ENCODE data around the gene GGT1.
A peak's percentile ranks its signal among the peaks of the same experiment; 100 is the strongest.
"Not testable (repeated sequence)": the region's sequence is repeated elsewhere in the genome, so short reads cannot be mapped to it uniquely, and the experiment has no call there.

The GGT1 gene

DNA sequence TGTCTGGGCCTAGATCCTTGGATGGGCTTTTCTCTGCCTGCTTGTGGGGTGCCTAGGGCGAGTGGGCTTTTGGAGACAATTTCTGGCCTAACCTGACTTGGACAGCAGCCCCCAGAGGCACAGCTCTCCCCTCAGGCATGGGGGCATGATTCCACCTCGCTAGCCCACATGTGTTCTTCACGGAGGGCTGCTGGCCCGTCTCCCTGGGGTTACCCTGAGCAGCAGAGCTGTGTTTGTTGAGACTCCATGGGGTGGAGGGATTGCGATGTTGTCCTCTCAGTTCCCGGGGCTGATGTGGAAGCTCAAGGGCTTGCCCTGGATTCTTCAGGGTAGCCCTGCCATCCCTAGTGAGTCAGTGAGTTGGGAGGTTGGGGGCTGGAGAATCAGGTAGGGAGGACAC lies 7.8 kb upstream of the GGT1 start:
- intact Hi-C loops (cut with DNase I), result no loop called here
- DNase-seq, result peak in 1 of 10 donors; percentile 39

DNA sequence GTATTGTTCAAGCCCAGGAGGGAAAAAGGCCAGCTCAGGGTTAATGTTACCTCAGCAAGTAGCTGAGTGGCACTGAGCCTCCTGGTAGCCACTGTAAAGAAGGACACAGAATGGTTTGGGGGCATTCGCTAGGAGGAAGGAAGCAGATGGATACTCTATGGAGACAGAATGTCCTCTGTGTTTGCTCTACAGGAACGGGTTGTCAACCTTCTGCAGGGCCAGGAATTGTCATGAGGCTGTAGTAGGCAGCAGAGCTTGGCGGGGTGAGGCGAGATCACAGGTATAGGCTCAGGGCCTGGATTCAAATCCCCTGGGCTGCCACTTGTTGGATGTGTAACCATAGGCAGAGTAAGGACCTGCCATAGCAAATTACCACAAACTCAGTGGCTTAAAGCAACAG lies 7.1 kb upstream of the GGT1 start:
- intact Hi-C loops (cut with DNase I), result no loop called here
- DNase-seq, result no peak

DNA sequence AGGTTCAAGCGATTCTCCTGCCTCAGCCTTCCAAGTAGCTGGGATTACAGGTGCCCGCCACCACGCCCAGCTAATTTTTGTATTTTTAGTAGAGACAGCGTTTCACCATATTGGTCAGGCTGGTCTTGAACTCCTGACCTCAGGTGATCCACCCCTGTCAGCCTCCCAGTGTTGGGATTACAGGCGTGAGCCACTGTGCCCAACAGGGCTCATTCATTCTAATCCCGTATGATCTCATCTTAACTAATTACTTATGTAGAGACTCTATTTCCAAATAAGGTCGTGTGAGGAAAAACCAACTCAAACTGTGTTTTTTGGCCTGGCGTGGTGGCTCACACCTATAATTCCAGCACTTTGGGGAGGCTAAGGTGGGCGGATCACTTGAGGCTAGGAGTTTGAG lies 5.9 kb upstream of the GGT1 start:
- intact Hi-C loops (cut with DNase I), result not testable (repeated sequence)
- DNase-seq, result peak in 1 of 10 donors; percentile 9

DNA sequence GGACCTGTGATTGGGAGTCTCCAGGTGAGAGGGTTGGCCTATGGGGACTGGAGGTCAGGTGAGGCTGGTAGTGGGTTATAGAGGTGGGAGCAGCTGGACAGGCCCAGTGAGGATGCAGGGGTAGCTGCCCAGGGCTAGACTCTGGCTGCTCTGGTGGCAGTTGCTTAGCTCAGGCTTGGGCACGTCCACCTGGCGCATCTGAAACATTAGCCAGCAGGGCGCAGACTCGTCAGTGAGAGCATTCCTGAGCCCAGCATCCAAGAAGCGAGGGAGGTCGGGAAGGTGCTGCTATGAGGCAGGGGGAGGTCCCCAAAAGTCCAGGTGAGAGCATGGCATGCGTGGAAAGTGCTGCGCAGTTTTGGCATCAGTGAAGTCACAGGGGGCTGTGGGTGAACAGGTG lies 3.5 kb upstream of the GGT1 start:
- intact Hi-C loops (cut with DNase I), result no loop called here
- DNase-seq, result peak in 2 of 10 donors; percentile 48 to 55

DNA sequence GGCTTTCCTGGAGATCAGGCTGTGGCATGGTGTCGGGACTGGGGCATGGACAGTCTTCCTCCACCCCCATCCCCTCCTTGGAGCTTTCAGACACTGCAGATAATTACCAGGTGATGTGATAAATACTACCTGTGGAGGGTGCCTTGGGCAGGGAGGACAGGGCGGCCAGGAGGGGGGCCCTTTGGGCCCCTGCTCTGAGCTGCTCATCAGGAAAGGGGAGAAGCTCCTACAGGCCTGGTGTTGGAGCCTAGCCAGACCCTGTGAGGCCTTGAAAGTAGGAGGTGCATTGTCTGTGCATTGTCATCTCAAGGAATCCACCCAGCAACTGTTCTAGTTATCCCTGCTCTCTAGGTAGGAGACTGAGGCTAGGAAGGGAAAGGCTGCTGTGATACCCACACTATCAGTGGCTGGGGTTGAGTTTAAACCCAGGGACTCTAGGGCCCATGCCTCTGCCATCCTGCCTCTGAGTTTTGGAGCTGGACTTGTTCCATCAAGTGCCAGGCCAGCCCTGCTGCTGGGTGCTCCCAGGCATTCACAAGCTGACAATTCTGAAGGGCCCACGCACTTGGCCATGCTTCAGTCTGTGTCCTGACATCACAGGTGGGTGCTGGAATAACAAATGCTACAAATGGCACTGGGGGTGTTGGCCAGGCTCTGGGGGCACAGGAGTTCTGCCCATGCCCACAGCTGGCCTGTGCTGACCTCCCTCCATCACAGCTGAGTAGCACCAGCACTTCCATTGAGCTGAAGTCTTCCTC lies 2.9 kb upstream of the GGT1 start:
- intact Hi-C loops (cut with DNase I), result not testable (repeated sequence)
- peak in 3 of 10 donors; percentile 6 to 66 (median 20) for DNase-seq

DNA sequence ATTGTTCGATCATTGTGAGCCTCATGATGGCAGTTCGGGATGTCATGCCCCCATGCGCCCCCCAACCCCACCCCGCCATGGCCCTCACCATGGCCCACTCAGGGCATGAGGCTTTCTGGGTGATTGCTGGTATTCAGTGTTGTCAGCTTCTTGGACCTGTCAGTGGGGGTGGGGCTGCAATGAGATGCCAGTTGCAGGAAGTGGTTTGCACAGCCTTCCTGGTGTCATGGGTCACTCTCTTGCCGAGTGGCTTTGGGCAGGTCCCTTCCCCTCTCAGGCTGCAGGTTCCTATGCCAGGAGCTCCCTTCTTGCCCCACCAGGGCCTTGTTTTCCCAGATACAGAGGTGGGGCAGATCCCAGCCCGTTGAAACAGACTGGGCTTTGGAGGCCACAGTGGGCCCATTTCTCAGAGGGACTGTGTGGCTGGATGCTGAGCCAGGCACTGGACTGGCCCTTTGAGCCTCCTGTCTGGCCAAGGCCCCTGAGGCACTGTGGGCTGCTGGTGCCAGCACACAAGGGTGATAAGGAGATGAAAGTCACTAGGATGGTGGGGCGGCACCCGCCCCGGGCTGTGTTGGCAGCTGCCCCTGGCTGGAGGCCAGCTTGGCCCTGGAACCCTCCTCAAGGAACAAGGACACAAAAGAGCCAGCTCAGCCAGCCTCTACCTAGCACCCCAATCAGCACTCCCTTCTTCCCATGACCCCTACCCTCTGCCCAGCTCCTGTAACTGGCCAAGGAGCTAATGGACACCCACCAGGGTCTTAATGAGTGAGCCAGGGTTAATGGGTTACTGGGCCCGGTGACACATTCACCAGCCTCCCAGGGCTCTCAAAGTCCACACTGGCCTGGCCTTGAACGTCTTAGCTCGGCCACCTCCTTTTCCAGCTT lies 1.5 kb upstream of the GGT1 start:
- DNase-seq, result peak in 4 of 10 donors; percentile 20 to 86 (median 66)
- intact Hi-C loops (cut with DNase I), result no loop called here

DNA sequence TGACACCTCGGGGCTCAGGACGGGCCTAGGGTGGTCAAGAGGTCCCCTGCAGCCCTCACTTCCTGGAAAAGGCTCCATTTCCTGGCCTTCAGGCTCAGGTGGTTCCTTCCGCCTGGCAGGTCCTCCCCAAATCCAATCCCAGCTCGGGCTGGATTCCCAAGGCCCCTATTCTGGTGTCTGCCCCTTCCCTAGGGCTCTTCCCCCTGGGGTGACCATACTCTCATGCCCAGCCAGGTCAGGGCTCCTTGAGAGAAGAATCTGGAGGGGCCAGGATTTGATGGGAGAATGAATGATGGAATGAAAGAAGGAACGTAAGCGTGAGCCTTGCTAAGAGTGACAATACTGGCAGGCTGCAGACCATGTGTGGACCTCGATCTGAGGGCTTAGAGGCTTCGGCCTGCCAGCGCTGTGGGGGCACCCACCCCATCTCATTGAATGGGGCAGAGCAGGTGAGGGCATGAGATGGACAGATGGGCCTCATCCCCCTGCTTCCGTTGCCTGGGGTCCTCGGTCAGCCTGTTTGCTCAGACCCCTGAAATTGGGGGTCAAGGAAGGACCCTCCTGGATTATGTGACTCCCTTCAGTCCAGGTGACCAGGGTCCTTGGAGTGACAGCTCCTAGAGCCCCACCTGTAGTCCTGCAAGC lies 766 bp upstream of the GGT1 start:
- intact Hi-C loops (cut with DNase I), result not testable (repeated sequence)
- DNase-seq, result peak in 2 of 10 donors; percentile 44 to 58

DNA sequence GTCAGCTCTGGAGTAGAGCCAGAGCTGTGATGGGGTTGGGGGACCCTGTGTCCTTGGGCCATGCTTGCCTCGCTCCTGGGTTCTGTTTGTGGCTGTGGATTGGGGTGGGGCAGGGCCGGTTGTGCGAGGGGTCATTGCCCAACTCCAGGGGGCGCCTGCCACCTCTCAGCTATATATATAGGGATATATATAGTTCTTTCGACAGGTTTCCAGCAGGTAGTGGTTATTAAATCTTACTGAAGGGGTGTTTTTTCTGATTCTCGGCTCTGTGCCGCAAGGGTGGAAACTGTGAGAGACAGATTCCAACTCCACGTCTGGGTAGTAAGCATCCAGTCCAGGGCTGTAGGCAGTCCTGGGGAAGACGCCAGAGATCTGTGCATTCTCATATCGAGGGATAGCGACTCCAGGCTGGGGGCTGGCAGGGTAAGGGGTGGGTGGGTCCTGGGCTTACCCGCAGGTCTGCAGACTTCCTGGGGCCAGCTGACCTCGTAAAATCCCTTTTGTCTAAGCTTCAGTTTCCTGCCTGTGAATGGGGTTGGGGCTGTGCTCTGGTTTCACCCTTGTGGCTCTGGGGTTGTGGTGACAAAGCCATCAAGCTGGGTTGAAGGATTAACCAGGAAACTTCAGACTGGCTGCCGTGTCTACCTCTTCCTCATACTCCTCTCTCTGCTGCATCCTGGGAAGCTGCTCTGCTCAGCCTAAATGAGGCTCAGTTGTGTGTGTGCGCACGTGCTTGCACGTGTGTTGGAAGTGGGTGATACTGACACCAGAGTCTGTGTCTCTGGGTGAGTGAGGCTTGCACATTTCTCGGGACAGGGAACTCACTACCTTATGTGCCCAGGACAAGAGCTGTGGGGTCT lies 1.0 kb downstream of the GGT1 start:
- intact Hi-C loops (cut with DNase I), result not testable (repeated sequence)
- DNase-seq, result peak in 3 of 10 donors; percentile 3 to 38 (median 18)

DNA sequence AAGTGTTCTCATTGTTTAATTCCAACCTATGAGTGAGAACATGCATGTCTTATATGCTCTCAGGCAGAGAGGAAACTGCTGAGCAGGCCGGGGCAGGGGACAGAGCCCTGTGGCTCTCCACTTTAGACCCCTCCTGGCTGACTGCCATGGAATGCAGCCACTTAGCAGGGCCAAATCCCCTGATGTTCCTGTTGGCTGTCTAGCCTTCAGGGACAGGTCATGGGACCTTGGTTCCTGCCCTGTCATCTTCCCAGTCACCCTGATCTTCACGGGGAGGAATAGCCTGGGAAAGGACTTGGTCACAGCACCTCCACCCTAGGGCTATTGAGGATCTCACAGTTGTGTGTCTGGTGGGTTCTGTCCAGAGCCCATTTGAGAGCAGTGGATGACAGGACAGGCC lies 3.3 kb downstream of the GGT1 start:
- peak in 3 of 10 donors; percentile 11 to 56 (median 12) for DNase-seq
- intact Hi-C loops (cut with DNase I), result not testable (repeated sequence)

DNA sequence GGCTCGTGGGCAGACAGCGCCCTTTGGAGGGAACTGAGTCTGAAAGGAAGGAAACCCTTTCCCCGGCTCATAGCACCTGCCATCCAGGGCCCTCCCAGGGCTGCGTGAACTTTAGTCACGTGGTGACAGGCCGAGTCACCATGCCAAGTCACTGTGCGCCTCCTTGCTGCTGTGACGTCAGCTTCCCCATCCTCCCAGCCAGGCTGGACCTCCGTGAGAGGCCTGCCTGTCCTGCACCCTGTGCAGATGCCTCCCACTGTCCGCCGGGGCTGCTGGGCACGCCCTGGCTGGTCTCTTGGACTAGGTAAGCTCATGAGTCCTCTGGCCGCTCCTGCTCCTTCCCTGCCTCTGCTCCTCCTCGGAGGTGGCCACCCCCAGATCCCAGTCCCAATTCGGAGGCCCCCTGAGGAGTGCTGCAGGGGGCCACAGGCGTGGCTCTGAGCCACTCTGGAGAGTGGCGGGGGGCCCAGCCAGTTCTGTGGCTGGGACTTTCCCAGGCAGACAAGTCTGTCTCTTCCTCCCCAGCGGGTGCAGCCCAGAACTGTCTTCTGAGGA lies 4.5 kb downstream of the GGT1 start:
- intact Hi-C loops (cut with DNase I), result not testable (repeated sequence)
- peak in 3 of 10 donors; percentile 62 to 84 (median 80) for DNase-seq

DNA sequence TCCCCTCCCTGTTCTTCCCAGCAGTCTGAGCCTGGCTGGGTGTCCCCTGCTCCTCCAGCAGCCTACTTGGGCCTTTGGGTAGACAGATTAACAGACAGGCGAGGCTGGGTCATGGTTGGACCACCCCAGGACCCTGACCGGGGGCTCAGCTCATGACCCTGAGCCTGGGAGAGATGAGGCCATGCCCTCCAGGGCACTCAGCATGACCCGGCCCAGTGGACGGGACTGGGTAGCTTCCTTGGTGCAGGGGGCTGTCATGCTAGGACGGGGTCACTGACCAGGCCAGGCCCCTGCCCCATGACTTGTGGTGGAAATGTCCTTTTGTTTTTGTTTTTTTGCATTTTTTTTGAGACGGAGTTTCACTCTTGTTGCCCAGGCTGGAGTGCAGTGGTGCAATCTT lies 5.3 kb downstream of the GGT1 start:
- DNase-seq, result peak in 3 of 10 donors; percentile 20 to 43 (median 40)
- intact Hi-C loops (cut with DNase I), result not testable (repeated sequence)

DNA sequence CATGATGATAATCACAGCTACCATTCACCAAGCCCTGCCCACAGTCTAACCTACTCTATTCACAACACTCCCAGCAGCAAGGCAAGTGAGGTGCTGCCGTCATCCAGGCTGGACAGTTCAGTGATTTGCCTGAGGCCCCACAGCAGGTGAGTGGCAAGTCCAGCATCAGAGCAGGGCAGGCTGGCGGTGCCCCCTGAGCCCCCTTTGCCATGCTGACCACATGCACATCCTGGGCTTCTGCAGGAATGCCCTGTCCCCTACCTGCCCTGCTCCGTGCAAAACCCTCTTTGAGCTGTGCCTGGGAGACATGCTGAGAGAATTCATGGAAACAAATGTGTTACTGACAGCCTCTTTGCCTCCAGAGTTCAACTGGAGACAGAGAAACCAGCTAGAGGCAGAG lies 6.9 kb downstream of the GGT1 start:
- intact Hi-C loops (cut with DNase I), result not testable (repeated sequence)
- DNase-seq, result peak in 2 of 10 donors; percentile 27 to 74

DNA sequence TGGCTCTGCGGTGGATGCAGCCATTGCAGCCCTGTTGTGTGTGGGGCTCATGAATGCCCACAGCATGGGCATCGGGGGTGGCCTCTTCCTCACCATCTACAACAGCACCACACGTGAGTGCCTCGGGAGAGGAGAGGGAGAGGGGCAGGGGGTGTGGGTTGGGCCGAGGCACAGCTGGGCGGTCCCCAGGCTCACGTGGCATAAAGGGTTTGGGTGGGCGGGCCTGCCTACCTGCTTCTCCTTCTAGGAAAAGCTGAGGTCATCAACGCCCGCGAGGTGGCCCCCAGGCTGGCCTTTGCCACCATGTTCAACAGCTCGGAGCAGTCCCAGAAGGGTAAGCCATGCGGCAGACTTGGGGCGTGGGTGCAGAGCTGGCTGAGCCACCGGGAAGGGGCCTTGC lies 11.8 kb downstream of the GGT1 start:
- intact Hi-C loops (cut with DNase I), result not testable (repeated sequence)
- peak in 1 of 10 donors; percentile 8 for DNase-seq

DNA sequence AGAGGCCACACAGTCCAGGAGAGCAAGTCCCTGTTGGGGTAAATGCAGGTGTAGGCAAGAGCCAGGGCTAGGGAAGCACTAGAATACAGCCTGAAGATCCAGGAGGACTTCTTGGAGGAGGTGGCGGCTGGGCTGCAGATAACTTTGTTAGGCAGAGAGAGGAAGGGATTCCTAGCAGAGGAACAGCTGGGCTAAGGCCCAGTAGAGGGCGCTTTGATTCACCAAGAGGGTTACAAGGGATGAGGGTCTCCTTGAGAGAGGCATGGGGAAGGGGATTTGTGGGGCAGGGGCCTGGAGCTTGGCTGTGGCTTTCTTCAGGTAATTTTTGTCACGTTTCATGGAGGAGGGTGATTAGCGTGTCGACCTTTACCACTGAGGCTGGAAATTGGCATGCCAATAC lies 18.3 kb downstream of the GGT1 start:
- intact Hi-C loops (cut with DNase I), result not testable (repeated sequence)
- DNase-seq, result peak in 1 of 10 donors; percentile 11

DNA sequence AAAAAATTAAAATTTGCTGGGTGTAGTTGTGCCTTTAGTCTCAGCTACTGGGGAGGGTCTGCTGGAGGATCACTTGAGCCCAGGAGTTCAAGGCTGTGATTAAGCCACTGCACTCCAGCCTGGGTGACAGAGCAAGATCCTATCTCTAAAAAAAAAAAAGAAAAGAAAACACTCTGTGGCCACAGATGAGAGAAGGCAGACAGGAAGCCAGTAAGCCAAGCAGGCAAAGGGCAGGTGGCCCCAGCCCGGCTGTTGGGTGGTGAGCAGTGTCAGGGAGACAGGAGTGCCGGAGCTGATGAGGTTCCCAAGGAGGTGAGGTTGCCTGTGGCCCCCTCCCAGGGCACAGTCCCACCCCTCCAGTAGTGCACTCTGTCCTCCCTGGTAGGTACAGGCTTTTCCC lies 19.6 kb downstream of the GGT1 start:
- DNase-seq, result peak in 1 of 10 donors; percentile 55
- intact Hi-C loops (cut with DNase I), result not testable (repeated sequence)

DNA sequence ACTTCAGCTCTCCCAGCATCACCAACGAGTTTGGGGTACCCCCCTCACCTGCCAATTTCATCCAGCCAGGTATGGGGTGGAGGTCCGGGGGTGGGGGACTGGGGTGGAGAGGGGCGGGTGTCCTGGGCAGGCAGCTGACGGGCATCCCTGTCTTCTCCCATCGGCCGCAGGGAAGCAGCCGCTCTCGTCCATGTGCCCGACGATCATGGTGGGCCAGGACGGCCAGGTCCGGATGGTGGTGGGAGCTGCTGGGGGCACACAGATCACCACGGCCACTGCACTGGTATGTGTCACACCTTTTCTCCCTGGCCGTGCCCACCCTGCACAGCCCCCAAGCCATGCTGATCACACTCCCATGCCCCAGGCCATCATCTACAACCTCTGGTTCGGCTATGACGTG lies 24.9 kb downstream of the GGT1 start:
- intact Hi-C loops (cut with DNase I), result not testable (repeated sequence)
- peak in 1 of 10 donors; percentile 50 for DNase-seq

DNA sequence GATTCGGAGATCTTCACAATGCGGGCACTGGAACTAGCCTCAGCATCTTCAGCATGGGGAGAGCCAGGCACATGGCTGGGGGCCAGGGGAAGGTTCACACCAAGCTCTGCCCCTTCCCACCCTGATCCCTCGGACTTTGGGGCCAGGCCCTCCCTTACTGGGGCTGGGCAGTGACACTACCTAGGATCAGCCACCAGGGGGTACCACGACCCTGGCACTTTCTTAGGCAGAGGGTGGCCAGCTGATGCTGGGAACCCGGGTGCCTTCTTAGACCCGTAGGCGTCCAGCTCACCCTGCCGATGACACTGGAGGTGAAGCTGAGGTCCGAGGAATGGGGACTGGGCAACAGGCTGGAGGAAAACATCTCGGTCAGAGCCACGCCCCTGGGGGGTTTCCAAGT lies 26.1 kb downstream of the GGT1 start:
- peak in 3 of 10 donors; percentile 3 to 68 (median 18) for DNase-seq
- intact Hi-C loops (cut with DNase I), result not testable (repeated sequence)

DNA sequence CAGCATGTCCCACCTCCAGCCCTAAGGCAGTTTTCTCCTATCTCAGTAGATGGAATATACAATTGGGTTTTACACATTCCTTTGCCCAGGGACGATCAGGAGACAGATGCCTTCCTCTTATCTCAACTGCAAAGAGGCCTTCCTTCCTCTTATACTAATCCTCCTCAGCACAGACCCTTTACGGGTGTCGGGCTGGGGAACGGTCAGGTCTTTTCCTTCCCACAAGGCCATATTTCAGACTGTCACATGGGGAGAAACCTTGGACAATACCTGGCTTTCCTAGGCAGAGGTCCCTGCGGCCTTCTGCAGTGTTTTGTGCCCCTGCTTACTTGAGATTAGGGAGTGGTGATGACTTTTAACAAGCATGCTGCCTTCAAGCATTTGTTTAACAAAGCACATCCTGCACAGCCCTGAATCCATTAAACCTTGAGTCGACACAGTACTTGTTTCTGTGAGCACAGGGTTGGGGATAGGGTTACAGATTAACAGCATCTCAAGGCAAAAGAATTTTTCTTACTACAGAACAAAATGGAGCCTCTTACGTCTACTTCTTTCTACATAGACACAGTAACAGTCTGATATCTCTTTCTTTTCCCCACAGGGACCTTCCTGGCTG lies 27.9 kb downstream of the GGT1 start:
- intact Hi-C loops (cut with DNase I), result not testable (repeated sequence)
- peak in 1 of 10 donors; percentile 15 for DNase-seq
